GM18868 (cell line): ENCODE measurements around the gene FYN.

ENCODE experiments used
- ATAC-seq: cut with Tn5 transposase; IDR thresholded peaks from one replicate; pipeline ENCODE4 v1.9.1; 2021; ENCODE audit warnings: mild to moderate bottlenecking, moderate library complexity; ENCODE audit not compliant: unreplicated experiment

The FYN gene

DNA sequence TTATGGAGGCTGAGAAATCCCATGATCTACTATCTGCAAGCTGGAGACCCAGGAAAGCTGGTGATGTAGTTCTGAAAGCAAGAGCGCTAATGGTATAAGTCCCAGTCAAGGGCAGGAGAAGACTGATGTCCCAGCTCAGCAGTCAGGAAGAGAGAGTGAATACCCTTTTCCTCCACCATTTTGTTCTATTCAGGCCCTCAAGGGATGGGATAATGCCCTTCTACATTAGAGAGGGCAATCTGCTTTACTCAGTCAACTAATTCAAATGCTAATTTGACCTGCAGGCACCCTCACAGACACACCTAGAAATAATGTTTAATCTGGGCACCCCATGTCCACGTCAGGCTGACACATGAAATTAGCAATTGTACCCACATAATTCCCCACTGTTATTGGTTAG is 10.8 kb upstream of the FYN start:
- no peak for ATAC-seq

DNA sequence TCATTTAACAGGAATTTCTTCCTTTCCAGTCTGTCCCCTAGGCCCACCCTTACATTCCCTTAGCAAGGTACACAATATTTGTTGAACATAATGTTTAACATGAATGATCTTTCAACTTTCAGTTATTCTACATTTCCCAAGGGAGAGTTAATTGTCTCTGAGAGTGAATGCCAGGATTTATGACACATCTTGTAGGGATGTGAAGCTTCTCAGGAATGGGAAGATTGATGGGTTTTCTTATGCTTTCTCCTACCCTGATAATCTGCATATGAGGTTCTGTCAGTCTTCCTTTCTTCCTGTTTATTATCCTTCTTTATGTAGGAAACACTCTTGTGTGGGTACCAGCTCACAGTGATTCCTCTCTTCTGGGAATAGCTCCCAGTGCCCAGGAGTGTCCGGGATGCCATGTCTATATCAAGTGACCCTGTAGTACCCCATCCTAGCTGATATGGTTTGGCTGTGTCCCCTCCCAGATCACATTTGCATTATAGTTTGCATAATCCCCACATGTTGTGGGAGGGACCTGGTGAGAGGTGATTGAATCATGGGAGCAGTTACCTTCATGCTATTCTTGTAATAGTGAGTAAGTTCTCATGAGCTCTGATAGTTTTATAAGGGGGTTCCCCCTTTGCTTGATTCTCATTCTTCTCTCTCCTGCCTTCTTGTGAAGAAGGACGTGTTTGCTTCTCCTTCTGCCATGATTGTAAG is 7.1 kb upstream of the FYN start:
- ATAC-seq: no peak

DNA sequence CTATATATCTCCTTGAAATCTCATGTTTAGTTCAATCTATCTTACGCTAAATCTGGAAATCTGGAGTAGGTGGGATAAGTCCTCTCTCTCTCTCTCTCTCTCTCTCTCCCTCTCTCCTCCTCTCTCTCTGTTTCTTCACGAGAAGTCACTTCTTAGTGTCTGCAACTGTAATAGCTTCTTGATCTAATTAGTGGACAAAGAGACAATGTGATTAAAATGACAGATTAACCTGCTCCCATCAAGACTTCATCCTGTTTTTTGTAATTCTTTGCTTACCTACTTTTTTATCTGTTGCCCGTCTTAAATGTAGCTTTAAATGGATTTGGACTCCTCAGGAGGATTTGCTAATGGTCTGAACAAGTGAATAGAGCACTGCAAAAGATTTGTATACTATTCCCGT is 2.5 kb upstream of the FYN start:
- no peak for ATAC-seq

DNA sequence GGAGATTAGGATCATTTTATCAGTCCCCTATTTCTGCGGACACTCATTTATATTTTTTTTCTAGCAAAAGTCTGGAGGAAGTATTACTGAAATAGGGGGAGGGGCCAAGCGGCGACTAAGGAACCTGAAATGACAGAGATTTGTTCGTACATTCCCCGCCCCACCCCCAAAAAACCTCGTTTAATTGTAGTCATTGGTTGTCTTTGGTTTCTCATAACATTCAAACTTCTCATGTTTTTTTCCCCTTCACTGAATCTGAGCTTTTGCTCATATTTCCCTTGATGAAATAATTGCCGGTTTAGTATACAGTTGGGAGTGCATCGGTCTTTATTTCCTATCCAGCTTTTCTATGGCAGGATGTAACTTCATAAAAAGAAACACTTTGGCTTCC is 768 bp upstream of the FYN start:
- ATAC-seq: no peak

DNA sequence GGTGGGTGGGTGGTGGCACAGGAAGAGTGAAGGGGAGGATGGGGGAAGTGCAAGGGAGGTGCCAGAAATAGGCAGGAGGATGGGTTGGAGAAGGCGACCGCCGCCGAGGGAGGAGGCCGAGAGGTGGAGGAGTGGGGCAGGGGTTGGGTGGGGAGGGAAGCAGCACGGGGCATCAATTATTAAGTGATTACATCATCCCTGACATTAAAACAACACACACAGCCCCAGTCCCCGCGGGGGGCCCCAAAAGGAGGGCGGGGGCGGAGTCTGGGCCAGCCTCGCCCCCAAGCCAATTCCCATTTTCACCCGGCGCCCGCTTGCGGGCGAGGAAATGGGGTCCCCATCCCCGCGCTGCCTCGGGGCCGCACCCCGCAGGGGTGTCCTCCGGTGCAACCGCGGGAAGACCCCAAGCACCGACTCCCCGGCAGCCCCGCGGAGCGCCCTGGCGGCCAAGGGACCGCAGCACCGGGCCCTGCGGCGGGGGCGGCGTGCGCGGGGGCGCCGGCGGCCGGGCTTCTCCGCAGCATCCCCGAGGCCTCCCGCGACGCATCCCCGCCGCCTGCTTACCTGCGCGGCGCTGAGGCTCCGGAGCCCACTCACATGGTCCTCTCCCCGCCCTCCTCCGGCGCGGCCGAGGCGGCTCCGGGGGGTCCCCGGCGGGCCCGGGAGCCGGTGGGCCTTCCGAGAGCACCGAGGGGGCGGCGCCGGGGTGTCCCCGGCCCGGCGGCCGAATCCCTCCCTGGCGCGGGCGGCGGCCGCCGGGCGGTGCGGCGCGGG is 663 bp downstream of the FYN start:
- ATAC-seq: peak; percentile 12

DNA sequence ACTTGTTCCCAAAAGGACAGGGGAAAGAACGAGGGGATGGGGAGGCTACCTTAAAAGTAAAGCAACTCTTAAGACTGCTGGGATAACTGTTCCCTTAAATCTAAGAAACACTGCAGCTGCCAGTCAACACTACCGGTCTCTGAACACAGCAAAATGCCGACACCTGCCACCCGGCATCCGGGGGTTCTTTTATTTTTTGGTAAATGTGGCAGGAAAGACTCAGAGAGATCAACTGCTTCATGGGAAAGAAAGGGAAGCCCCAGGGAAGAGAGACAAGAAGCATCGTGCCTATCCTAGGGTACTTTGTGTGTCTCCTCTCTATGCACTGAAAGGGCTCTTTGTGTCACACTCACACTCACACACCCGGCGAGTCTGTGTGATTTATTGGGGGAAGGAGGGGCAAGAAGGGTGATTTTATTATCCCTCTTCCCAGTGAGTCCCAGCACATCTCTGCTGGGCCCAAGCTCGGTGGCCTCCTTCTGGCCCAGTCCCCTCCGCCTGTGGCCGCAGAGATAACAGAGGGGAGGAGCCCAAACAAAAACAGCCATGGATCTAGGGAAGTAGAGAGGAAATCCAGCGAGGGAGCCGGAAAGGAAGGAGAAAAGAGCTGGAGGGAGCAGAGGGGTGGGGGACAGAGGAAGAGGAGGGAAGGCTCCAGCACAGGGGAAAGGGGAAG is 1.4 kb downstream of the FYN start:
- no peak for ATAC-seq

DNA sequence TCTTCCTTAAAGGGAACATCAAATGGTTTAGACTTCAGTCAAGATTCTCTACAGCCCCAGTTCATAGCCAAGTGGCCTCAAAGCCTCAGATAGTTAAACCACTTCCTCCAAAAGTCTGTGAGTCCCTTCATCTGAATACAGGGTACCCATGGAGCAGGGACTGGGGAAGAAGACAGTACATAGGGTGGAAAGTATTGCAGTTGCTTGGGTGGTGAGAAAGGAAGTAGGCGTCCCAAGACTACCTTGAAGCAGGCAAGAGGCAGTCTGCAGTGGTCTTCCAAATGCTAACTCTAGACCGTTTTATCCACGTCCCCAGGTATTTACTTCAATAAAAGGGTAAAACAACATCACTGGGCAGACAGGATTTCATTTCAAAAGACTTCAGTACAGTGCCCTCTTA is 2.0 kb downstream of the FYN start:
- ATAC-seq: no peak

DNA sequence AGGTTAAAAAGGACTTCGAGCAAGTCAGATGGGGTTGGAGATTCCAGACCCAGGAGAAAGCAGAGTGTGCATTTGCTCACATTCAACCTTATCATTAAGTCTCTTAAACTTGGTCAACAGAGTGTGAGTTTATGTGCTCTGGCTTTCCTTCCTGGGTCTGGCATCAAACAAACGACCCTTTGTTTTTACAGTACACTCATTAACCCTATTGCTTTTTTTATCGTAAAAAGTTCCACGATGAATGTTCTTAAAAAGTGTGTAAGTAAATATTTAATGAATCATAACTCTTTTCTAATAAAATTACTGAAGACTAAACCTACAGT is 2.5 kb downstream of the FYN start:
- ATAC-seq: no peak

DNA sequence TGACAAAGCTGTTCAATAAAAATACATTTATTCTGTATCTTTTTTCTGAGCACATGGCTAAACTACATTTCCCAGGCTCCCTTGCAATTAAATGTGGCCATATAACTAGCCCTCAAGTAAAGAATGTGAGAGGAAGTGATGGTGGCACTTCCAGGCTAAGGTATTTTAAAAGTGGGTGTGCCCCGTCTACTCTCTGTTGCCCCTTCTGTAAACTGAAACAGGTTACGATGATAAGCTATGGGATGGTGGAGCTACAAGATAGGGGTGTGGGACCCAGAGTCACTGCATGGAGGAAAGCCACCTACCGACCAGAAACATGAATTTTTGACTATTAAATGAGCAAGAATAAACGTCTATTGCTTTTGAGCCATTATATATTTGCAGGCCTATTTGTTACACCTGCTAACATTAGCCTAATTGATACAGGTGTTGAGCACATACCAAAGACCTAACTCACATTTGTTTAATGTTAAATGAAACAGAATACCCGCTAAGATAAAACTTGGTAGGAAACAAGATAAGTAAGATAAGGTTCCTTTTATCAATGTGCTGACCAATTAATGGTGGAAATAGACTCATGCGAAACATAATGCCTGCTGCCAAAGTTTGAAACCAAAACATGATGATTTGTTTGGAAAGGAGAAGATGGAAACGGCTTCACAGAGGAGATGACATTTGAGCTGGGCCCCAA is 3.1 kb downstream of the FYN start:
- ATAC-seq: no peak

DNA sequence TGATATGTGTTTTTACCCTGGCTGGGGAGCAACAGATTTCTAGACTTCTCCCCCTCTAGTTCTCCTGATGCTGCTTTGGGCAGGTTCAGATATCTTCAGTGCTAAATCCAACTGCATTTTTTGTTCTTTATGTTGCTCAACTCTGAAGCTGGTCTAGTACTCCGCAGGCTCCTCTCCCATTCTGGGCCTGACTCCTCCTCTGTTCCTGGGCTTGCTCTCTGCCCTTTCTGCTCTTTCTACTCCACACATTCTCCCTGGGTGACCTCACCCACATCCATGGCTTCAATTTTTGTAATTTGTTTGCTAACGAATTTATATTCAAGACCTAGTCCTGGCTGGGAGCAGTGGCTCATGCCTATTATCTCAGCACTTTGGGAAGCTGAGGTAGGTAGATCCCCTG is 6.4 kb downstream of the FYN start:
- ATAC-seq: no peak

DNA sequence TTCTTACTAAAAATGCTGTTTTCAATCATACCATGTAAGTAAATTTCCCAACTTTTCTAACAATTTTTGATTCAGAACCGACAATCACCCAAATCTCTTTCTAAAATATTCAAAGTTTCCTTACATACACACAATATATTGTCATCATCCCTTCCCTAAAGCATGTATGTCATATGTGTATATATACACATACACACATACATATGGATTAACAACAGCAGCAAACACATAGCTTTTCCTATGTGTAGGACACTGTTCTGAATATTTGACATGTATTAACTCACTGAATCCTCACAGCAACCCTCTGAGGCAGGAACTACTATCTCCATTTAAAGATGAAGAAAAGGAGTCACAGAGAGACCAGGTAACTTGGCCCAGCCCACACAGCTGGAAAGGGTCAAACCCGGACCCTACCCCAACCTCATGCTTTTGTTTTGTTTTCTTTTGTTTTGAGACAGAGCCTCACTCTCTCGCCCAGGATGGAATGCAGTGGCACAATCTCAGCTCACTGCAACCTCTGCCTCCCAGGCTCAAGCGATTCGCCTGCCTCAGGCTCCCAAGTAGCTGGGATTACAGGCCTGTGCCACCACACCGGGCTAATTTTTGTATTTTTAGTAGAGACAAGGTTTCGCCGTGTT is 7.2 kb downstream of the FYN start:
- no peak for ATAC-seq

DNA sequence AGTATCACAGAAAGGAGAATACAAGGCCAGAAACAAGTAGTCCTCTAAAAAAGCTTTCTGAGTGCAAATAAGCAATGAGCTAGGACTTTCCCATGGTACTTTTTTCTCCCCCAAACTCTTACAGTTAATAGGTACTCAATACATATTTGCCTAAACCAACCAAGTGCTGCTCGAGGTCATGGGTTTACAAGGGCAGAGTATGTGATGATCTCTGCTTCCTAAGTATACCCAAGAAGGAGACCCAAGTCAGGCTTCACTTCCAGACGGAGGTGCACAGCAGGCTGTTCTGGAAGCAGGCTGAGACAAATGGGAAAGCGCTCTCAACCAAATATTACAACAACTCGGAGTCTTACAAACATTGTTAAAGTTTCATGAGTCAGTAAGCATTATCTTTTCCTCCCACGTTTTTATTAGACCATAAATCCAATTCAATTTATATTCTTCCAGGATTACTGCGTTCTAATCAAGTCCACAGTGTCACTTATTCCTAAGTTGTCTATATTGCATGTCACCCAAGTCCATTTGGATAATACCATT is 8.1 kb downstream of the FYN start:
- ATAC-seq: no peak

DNA sequence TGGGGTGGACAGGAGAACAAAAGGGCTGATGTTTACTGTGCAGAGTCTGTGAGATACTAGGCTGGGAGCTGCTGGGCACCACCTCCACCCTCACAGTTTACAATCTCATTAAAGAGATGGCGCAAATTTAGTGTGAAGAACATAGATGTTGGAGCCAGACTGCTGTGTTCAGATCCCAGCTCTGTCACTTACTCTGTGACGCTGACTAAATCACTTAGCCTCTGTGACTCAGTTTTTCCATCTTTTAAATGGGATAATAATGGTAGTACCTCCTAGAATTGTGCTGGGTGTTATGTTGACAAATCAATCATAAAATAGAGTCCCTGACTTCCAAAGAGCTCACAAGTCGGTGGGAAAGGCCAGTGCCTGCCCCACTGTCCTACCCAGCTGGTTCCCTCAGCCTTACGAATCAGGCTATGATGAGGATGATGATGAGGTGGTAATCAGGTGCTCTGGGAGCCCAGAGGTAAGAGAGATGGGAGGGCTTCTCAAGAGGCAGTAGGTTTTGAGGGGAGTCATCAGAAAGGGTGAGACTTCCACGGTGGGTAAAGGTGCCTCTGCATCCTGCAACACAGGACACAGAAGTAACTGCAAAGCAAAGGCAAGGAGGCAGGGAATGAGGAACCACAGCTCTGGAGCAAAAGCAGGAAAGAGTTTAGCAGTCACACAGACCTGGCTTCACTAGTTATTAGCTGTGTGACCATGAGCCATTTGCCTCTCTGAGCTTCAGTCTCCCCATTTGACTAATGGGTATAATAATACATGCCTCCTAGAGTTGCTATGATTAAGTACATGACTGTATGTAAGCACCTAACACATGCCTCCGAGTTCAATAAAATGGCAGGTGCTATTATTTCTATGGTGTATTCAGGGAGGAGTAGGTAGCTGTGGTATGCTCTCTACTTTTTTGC is 8.9 kb downstream of the FYN start:
- no peak for ATAC-seq

DNA sequence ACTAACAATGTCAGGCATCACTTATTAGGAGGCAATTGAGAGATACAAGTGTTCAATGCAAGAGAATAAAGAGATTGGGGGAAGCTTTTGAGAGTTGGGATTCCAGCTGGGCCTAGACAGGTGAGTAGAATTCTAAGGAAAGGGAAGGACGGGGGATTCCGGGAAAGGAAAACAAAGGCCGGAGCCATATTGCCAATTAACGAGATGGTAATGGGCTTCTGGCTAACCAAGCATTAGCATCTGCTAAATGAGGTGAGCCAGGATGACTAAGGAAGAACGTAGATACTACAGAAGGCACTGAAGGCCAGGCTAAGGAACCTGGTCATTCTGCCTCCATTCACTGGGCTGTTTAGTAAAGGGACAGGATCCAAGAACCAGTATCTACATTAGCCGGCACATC is 10.5 kb downstream of the FYN start:
- no peak for ATAC-seq

DNA sequence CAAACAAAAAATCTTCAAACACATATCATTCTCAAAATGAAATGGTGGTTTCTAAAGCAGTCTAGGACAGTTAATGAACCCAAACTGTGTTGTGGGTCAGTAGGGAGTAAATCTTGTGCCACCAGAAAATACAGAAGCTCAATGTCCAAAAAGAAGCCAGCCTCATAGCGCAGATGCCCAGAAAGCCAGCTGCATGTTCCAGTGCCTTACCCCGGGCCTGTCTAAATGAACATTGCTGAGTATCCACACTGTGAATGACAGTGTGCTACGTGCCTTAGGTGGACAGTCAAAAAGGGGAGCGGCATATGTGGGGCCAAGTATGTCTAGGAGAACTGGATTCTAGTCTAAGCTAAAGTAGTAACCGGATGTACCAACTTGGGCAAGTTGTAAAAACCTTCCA is 10.9 kb downstream of the FYN start:
- ATAC-seq: no peak

DNA sequence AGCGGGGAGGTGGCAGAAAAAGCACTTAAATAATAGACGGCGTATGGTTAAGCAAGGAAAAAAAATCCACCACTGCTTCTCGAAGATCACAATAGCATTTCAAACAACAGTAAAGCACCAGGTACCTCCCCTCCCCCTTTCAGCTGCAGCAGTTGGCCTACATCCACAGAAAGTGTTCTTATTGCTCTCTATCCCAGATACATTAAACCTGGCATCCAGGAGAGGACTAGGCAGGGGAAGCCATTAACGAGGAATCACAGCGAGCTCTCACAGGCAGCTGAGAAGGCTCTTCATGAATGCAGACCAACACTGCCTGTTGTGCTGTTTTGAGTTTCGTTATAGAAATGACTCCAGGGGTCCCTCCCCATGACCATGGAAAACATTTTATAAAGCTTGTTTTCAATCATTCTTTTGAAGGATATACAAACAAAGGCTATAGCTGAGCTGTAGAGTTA is 11.8 kb downstream of the FYN start:
- ATAC-seq: no peak

DNA sequence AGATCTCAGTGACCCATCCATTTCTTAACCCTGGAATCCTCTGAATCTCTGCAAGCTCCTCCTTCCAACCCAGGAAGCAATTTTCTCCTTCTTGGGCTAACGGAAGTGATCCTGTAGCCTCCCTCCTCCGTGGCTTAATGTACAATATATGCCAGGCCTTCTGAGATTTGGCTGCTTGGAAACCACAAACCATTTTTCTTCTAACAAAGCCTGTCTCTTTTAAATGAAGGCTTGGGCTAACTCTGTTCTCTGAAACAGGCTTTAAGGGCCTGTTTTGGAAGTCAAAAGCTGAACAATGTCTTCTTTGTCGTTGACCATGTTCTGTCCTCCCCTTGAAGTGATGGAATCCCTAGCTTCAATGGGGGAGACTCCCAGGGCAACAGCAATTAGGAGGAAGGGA is 14.9 kb downstream of the FYN start:
- no peak for ATAC-seq

DNA sequence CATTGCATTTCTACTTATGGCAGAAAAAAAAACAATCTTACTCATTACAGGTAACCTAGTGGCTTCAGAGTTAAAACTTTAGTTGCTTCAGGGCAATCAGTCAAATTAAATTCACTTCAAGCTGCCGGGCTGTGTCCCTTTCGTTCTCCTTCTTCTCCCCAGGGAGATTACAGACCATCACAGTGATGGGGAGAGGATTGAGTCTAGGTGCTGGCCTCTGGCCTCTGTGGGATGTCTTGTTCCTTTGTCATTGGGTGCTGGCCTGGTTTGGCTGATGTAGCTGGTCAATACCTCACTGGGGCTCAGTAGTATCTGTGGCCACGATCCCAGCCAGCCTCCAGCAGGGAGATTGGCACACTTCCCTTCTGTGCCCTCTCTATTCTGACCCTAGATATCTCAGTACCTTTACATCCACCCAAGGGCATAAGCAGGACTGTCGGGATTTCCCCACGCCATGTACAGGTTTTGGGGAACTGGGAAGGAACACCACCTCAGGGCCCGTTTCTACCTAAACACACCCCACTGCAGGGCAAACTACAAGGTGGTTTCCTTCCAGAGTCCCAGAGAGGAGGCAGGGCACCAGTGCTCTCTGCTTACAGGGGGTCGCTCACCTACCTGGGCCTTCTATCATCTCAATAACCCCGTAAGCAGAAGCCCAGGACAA is 15.4 kb downstream of the FYN start:
- no peak for ATAC-seq

DNA sequence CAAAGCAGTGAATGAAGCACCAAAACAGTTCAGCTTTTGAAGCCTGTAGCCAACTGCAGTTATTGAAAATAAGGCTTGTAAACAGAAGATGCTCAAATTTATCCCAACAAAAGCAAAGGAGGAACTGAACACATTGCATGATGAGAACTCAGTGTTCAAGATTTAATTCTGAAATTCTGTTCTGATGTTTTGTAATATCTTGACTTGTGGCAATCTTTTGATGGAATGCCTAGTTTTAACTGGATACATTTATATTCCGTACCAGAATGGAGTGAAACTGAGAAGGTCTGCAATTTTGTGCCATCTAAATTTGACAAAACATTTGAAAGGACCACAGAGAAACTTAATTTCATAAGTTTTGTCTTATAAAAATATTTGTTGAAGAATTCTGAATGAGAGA is 17.5 kb downstream of the FYN start:
- no peak for ATAC-seq
